ENCODE measurements around the gene SMC5. TPM values are rescaled to one million over a fixed set of nuclear protein-coding genes. Genes with fewer than 3 reads are reported as not detected.

Gene SMC5
- total and polyA plus RNA-seq, 2 of the 13 experiments (the other 11 are each of a cell fraction or from before 2014, with no cell fraction given): 7.2 to 26.7 TPM

DNA sequence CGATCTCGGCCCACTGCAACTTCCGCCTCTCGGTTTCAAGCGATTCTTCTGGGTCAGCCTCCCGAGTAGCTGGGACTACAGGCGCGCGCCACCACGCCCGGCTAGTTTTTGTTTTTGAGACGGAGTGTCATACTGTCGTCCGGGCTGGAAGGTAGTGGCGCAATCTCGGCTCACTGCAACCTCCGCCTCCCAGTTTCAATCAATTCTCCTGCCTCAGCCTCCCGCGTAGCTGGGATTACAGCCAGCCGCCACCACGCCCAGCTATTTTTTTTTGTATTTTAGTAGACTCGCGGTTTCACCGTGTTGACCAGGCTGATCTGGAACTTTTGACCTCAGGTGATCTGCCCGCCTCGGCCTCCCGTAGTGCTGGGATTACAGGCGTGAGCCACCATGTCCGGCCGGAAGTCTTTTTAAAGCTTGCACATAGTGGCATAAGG, 1.2 kb downstream of the SMC5 start (continued):
- TF ChIP-seq, protein P1, sequence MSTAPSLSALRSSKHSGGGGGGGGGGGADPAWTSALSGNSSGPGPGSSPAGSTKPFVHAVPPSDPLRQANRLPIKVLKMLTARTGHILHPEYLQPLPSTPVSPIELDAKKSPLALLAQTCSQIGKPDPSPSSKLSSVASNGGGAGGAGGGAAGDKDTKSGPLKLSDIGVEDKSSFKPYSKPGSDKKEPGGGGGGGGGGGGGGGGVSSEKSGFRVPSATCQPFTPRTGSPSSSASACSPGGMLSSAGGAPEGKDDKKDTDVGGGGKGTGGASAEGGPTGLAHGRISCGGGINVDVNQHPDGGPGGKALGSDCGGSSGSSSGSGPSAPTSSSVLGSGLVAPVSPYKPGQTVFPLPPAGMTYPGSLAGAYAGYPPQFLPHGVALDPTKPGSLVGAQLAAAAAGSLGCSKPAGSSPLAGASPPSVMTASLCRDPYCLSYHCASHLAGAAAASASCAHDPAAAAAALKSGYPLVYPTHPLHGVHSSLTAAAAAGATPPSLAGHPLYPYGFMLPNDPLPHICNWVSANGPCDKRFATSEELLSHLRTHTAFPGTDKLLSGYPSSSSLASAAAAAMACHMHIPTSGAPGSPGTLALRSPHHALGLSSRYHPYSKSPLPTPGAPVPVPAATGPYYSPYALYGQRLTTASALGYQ (CRISPR knock-in tag; IDR thresholded peaks at IDR 0.05): no peak
- TF ChIP-seq THYN1 (CRISPR knock-in tag; IDR thresholded peaks at IDR 0.05; ENCODE audit: borderline replicate concordance, low read depth) (no peak), POLR2AphosphoS2 (IDR thresholded peaks at IDR 0.05; ENCODE audit: low read depth, low read length) (no peak), ZNF557 (CRISPR knock-in tag; IDR thresholded peaks at IDR 0.05) (no peak), SNAPC2 (CRISPR knock-in tag; IDR thresholded peaks at IDR 0.05) (no peak), MED8 (CRISPR knock-in tag; IDR thresholded peaks at IDR 0.05; ENCODE audit: insufficient replicate concordance) (no peak), ZNF382 (CRISPR knock-in tag; IDR thresholded peaks at IDR 0.05; ENCODE audit: borderline replicate concordance) (no peak), JUND (CRISPR knock-in tag; IDR thresholded peaks at IDR 0.05) (no peak), ZNF34 (CRISPR knock-in tag; IDR thresholded peaks at IDR 0.05; ENCODE audit: borderline replicate concordance) (no peak), ZFX (CRISPR knock-in tag; IDR thresholded peaks at IDR 0.05; ENCODE audit: low read depth) (no peak), NAIF1 (CRISPR knock-in tag; IDR thresholded peaks at IDR 0.05; ENCODE audit: borderline replicate concordance) (no peak), ZBTB21 (CRISPR knock-in tag; IDR thresholded peaks at IDR 0.05) (no peak), ZNF589 (CRISPR knock-in tag; conservative IDR thresholded peaks at IDR 0.05) (no peak), ASH2L (IDR thresholded peaks at IDR 0.05; ENCODE audit: insufficient read length, low read depth, low read length) (peak; percentile 4), ZNF431 (CRISPR knock-in tag; IDR thresholded peaks at IDR 0.05; ENCODE audit: borderline replicate concordance, low read depth) (no peak), NKX3-1 (CRISPR knock-in tag; IDR thresholded peaks at IDR 0.05) (no peak), RCOR2 (CRISPR knock-in tag; IDR thresholded peaks at IDR 0.05) (peak; percentile 40; the same call in 1 of the 2 replicates), ZNF251 (CRISPR knock-in tag; IDR thresholded peaks at IDR 0.05) (no peak)
- TF ChIP-seq, protein P2, sequence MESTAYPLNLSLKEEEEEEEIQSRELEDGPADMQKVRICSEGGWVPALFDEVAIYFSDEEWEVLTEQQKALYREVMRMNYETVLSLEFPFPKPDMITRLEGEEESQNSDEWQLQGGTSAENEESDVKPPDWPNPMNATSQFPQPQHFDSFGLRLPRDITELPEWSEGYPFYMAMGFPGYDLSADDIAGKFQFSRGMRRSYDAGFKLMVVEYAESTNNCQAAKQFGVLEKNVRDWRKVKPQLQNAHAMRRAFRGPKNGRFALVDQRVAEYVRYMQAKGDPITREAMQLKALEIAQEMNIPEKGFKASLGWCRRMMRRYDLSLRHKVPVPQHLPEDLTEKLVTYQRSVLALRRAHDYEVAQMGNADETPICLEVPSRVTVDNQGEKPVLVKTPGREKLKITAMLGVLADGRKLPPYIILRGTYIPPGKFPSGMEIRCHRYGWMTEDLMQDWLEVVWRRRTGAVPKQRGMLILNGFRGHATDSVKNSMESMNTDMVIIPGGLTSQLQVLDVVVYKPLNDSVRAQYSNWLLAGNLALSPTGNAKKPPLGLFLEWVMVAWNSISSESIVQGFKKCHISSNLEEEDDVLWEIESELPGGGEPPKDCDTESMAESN (CRISPR knock-in tag; conservative IDR thresholded peaks at IDR 0.05): no peak
- TF ChIP-seq, protein P3, sequence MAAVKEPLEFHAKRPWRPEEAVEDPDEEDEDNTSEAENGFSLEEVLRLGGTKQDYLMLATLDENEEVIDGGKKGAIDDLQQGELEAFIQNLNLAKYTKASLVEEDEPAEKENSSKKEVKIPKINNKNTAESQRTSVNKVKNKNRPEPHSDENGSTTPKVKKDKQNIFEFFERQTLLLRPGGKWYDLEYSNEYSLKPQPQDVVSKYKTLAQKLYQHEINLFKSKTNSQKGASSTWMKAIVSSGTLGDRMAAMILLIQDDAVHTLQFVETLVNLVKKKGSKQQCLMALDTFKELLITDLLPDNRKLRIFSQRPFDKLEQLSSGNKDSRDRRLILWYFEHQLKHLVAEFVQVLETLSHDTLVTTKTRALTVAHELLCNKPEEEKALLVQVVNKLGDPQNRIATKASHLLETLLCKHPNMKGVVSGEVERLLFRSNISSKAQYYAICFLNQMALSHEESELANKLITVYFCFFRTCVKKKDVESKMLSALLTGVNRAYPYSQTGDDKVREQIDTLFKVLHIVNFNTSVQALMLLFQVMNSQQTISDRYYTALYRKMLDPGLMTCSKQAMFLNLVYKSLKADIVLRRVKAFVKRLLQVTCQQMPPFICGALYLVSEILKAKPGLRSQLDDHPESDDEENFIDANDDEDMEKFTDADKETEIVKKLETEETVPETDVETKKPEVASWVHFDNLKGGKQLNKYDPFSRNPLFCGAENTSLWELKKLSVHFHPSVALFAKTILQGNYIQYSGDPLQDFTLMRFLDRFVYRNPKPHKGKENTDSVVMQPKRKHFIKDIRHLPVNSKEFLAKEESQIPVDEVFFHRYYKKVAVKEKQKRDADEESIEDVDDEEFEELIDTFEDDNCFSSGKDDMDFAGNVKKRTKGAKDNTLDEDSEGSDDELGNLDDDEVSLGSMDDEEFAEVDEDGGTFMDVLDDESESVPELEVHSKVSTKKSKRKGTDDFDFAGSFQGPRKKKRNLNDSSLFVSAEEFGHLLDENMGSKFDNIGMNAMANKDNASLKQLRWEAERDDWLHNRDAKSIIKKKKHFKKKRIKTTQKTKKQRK (IDR thresholded peaks at IDR 0.05; ENCODE audit: low read length): no peak
- TF ChIP-seq, protein P4, sequence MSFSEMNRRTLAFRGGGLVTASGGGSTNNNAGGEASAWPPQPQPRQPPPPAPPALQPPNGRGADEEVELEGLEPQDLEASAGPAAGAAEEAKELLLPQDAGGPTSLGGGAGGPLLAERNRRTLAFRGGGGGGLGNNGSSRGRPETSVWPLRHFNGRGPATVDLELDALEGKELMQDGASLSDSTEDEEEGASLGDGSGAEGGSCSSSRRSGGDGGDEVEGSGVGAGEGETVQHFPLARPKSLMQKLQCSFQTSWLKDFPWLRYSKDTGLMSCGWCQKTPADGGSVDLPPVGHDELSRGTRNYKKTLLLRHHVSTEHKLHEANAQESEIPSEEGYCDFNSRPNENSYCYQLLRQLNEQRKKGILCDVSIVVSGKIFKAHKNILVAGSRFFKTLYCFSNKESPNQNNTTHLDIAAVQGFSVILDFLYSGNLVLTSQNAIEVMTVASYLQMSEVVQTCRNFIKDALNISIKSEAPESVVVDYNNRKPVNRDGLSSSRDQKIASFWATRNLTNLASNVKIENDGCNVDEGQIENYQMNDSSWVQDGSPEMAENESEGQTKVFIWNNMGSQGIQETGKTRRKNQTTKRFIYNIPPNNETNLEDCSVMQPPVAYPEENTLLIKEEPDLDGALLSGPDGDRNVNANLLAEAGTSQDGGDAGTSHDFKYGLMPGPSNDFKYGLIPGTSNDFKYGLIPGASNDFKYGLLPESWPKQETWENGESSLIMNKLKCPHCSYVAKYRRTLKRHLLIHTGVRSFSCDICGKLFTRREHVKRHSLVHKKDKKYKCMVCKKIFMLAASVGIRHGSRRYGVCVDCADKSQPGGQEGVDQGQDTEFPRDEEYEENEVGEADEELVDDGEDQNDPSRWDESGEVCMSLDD (CRISPR knock-in tag; IDR thresholded peaks at IDR 0.05; ENCODE audit: borderline replicate concordance): no peak

Data from HepG2 (cell line).